Thymus (tissue), 11 donors: ENCODE results near the gene IL2RA. TPM values are rescaled to one million over a fixed set of nuclear protein-coding genes. Genes with fewer than 3 reads are reported as not detected.

ENCODE experiments used
- DNase-seq, 9 donors: peaks; one replicate each; pipeline ENCODE4 v3.0.0-alpha.2; 2013; ENCODE audit warnings: low spot score in 9 of 9, low read depth in 6 of 9, missing footprints in 1 of 9
- H3K27ac ChIP-seq, 2 donors: one replicate each; pipeline ENCODE4 v1.5.1; 2013; ENCODE audit warnings: control low read depth in 1 of 2, low read depth in 1 of 2, low read length in 1 of 2, mild to moderate bottlenecking in 1 of 2, moderate library complexity in 1 of 2
- H3K27me3 ChIP-seq, 2 donors: one replicate each; pipeline ENCODE4 v1.5.1; 2013; ENCODE audit warnings: low read length in 1 of 2; ENCODE audit not compliant: control insufficient read depth in 2 of 2, insufficient read depth in 1 of 2
- H3K36me3 ChIP-seq, 2 donors: one replicate each; pipeline ENCODE4 v1.5.1; 2013; ENCODE audit warnings: low read length in 1 of 2, mild to moderate bottlenecking in 1 of 2, moderate library complexity in 1 of 2; ENCODE audit not compliant: control insufficient read depth in 2 of 2, insufficient read depth in 2 of 2
- H3K4me1 ChIP-seq, 2 donors: one replicate each; pipeline ENCODE4 v1.5.1; 2013; ENCODE audit warnings: low read length in 2 of 2; ENCODE audit not compliant: control insufficient read depth in 2 of 2, insufficient read depth in 2 of 2
- H3K4me3 ChIP-seq, 2 donors: one replicate each; pipeline ENCODE4 v1.5.1; 2013; ENCODE audit warnings: low read length in 2 of 2, control low read depth in 1 of 2, mild to moderate bottlenecking in 1 of 2
- H3K9me3 ChIP-seq, 2 donors: one replicate each; pipeline ENCODE4 v1.5.1; 2013; ENCODE audit warnings: low read length in 1 of 2, mild to moderate bottlenecking in 1 of 2; ENCODE audit not compliant: control insufficient read depth in 2 of 2, insufficient read depth in 1 of 2
- WGBS: extraction: QIAGEN DNeasy Blood & Tissue Kit; methylation state at CpG from one replicate; pipeline ENCODE4 v1.1.7; 2013; 5-methylcytosine and 5-hydroxymethylcytosine counted together
- polyA plus RNA-seq: library from polyadenylated mRNA; stranded (reverse); fragments of 200-250 nt; gene quantifications from one replicate; pipeline ENCODE4 v1.2.3, GENCODE V29; 2013
- total RNA-seq: library from RNA; stranded (reverse); fragments of 120-200 nt; gene quantifications from one replicate; pipeline ENCODE4 v1.2.4, GENCODE V29; 2013
- donor health status: healthy.

IL2RA gene
- total and polyA plus RNA-seq, 2 donors = 5.6 to 13.0 TPM

- H3K36me3 ChIP-seq = peaks cover 0 to 3% of the 10 kb centered on the region in 2 donors
- no peak for DNase-seq
- 95% methylated on average over 17 of the region's 17 CpGs for WGBS
- peaks cover 0 to 8% of the 10 kb centered on the region in 2 donors for H3K9me3 ChIP-seq
- peaks cover 0 to 4% of the 10 kb centered on the region in 2 donors for H3K27me3 ChIP-seq
- H3K4me3 ChIP-seq = no peak overlapping the region
- H3K4me1 ChIP-seq = peaks cover 29 to 47% of the 10 kb centered on the region in 2 donors
- H3K27ac ChIP-seq = no peak overlapping the region
Observed at GRCh38 chr10:6074489-6075301, 12.5 kb upstream of the IL2RA start.

- peaks cover 0 to 8% of the 10 kb centered on the region in 2 donors for H3K9me3 ChIP-seq
- H3K4me1 ChIP-seq = peaks cover 47 to 71% of the 10 kb centered on the region in 2 donors
- H3K36me3 ChIP-seq = no peaks in the 10 kb centered on the region
- H3K4me3 ChIP-seq = no peak overlapping the region
- H3K27me3 ChIP-seq = peaks cover 0 to 2% of the 10 kb centered on the region in 2 donors
- WGBS = 38% methylated on average over 13 of the region's 13 CpGs
- peak in 3 of 9 donors; percentile 65 to 88 (median 66) for DNase-seq
- H3K27ac ChIP-seq = peak overlapping the region; percentile 93 to 99
Observed at GRCh38 chr10:6072215-6072934, 10.2 kb upstream of the IL2RA start.

DNA sequence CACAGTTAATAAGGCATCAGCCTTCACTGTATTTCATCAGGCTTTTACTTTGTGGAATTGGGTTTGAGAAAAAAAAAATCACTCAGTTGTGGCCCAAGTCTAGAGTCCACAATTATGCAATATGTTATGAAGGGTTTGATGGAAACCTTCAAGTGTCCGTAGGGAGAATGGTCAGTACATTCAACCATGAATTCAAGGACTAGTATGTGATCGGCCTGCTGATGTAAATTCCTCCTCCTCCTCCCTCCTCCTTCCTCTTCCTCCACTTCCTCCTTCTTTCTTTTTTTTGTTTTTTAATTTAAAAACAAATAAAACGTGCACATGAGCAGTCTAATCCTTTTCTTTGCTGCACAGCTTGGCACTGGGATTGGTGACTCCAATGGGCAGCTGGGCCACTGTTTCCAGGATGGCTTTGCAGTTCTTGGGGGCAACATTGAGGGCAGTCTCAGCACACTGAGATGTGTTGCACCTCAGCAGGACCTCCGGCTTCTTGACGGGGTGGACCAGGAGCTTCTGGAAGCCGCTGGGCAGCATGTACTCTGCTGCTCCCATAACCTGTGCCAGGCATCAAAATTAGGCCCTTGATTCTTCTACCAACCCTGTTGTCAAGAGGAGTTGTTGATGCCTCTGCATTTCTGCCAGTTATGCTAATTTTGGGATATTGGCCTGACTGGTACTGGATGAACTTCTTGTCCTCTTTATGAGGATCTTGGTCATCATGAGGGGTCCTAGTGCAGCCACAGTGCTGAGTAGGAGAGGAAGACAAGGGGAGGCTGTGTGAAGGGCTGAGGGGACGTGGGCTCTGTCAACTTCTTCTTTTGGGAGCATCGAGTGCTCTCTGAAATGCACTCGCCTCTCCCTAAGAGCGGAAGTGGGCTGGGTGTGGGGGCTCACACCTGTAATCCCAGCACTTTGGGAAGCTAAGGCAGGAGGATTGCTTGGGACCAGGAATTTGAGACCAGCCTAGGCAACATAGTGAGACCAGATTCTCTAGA, 9.3 kb upstream of the IL2RA start:
- H3K27me3 ChIP-seq = peaks cover 0 to under 1% of the 10 kb centered on the region in 2 donors
- H3K9me3 ChIP-seq = peaks cover 0 to 6% of the 10 kb centered on the region in 2 donors
- no peaks in the 10 kb centered on the region for H3K36me3 ChIP-seq
- H3K27ac ChIP-seq = peak overlapping the region; percentile 93 to 99
- peak in 1 of 9 donors; percentile 57 for DNase-seq
- no peak overlapping the region for H3K4me3 ChIP-seq
- peaks cover 47 to 72% of the 10 kb centered on the region in 2 donors for H3K4me1 ChIP-seq
- WGBS = 73% methylated on average over 10 of the region's 10 CpGs

DNA sequence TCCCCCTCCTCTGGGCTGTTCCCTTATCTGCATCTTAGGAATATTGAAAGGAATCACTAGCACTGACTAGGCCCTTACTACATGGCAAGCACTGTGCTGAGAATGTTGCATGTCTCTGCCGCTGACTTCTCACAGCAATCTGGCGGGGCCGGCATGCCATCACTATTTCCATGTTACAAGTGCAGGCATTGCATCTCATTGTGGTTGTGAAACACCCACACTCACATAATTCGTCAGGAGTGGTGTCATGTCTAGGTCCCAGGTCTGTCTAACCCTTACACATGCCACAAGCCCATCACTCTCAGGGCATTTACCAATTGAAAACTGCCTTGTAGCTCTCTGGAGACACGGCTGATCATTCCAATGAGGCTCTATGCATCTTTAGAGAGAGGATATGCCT, 8.5 kb upstream of the IL2RA start:
- H3K9me3 ChIP-seq = peaks cover 0 to 6% of the 10 kb centered on the region in 2 donors
- H3K4me1 ChIP-seq = peaks cover 47 to 77% of the 10 kb centered on the region in 2 donors
- H3K27me3 ChIP-seq = peaks cover 3 to 6% of the 10 kb centered on the region in 2 donors
- no peak overlapping the region for H3K4me3 ChIP-seq
- peak overlapping the region in 1 of 2 donors; percentile 99 for H3K27ac ChIP-seq
- no peaks in the 10 kb centered on the region for H3K36me3 ChIP-seq
- 91% methylated on average over 5 of the region's 5 CpGs for WGBS
- DNase-seq = no peak

- 17% methylated on average over 11 of the region's 11 CpGs for WGBS
Observed at GRCh38 chr10:6069081-6069931, 7.1 kb upstream of the IL2RA start.

DNA sequence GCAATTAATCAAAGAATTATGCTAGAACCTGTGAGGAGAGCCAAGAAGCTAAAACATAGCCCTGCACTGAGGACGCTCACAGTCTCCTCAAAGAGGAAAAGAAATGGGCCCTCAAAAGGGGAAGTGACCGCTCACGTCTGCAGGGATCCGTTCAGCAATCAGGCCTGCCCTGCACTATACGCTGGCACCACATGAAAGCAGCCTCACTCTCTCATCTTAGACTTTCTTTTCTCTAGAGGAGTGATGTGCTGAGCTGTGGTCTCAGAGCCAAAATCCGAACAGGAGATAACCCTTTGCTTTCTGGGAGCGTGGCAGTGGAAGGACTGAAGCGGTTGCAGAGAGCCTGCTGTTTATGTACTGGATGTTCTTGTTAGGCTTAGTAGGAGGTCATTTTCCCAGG, 6.3 kb upstream of the IL2RA start:
- WGBS = 4% methylated on average over 8 of the region's 8 CpGs
- H3K4me3 ChIP-seq = peak overlapping the region in 1 of 2 donors; percentile 19
- peak overlapping the region; percentile 76 to 99 for H3K27ac ChIP-seq
- DNase-seq = peak in 3 of 9 donors; percentile 66 to 87 (median 71)
- peaks cover 0 to 6% of the 10 kb centered on the region in 2 donors for H3K9me3 ChIP-seq
- H3K27me3 ChIP-seq = peaks cover 3 to 6% of the 10 kb centered on the region in 2 donors
- H3K36me3 ChIP-seq = no peaks in the 10 kb centered on the region
- H3K4me1 ChIP-seq = peaks cover 47 to 65% of the 10 kb centered on the region in 2 donors

More at GRCh38 chr10:6069081-6069931, 7.1 kb upstream of the IL2RA start:
- H3K27ac ChIP-seq = peak overlapping the region; percentile 76 to 99
- peak in 4 of 9 donors; percentile 69 to 90 (median 76) for DNase-seq
- H3K36me3 ChIP-seq = no peaks in the 10 kb centered on the region
- peaks cover 3 to 6% of the 10 kb centered on the region in 2 donors for H3K27me3 ChIP-seq
- H3K9me3 ChIP-seq = peaks cover 0 to 6% of the 10 kb centered on the region in 2 donors
- H3K4me1 ChIP-seq = peaks cover 47 to 67% of the 10 kb centered on the region in 2 donors
- peak overlapping the region in 1 of 2 donors; percentile 14 for H3K4me3 ChIP-seq

- Histone ChIP-seq H3K27me3 (peaks cover 3 to 6% of the 10 kb centered on the region in 2 donors), H3K27ac (peak overlapping the region in 1 of 2 donors; percentile 99), H3K9me3 (peaks cover 0 to 6% of the 10 kb centered on the region in 2 donors), H3K4me1 (peaks cover 44 to 61% of the 10 kb centered on the region in 2 donors), H3K36me3 (no peaks in the 10 kb centered on the region), H3K4me3 (peak overlapping the region in 1 of 2 donors; percentile 19)
- WGBS = 57% methylated on average over 6 of the region's 6 CpGs
- no peak for DNase-seq
Observed at GRCh38 chr10:6068006-6068405, 5.8 kb upstream of the IL2RA start.
